CD4-positive, alpha-beta T cell treated with Interleukin-6 at 100 ng/mL for 8 hours (primary cell): ENCODE measurements around the gene CHRNB1.
A peak's percentile ranks its signal among the peaks of the same experiment; 100 is the strongest.

Experiments used
- DNase-seq: peaks from one replicate; pipeline ENCODE4 v3.0.0-alpha.2; 2020; ENCODE audit warnings: mixed read lengths, low spot score

CHRNB1 gene

DNA sequence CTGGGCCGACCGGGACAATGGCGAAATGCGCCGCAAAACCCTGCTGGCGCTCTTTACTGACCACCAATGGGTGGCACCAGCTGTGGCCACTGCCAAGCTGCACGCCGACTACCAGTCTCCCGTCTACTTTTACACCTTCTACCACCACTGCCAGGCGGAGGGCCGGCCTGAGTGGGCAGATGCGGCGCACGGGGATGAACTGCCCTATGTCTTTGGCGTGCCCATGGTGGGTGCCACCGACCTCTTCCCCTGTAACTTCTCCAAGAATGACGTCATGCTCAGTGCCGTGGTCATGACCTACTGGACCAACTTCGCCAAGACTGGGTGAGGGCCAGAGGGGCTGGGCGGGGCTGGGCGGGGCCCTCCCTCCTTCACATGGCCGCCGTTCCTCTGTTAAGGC is 29.1 kb upstream of the CHRNB1 start:
- no peak for DNase-seq

- no peak for DNase-seq
Observed at GRCh38 chr17:7416323-7416722, 28.5 kb upstream of the CHRNB1 start.

- DNase-seq: no peak
Observed at GRCh38 chr17:7417056-7417655, 27.7 kb upstream of the CHRNB1 start.

DNA sequence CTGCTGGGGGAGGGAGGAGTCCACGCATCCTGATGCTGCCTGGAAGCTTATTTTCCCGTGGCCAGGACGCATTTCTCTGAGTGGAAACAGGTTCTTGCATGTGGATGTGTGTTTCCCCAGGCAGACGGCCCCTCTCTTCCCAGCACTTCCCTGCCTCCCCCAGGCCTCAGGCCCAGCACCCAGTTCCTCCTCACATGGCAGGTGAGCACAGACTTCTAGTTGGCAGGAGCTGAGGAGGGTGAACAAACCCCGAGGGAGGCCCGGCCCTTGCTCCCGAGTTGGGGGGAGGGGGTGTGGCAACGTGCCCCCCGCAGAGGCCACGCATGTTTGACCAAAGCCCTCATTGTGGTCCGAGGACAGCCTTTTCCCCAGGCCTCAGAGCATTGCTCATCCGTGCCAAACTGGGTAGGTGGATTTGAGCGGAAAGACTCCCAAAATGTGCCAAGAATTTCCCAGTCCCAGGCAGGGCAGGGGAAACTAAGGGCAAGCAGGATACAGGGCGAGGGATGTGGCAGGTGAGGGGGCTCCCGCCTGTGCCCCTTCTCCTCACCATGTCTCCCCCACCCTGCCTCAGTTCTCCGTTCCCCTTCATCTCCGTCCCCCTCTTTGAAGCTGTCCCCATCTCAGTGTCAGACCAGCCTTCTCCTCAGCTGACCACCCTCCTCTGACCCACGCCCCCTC is 26.2 kb upstream of the CHRNB1 start:
- no peak for DNase-seq

- DNase-seq: no peak
Observed at GRCh38 chr17:7419819-7420610, 24.8 kb upstream of the CHRNB1 start, which contains the start of gene SPEM1. Gene SPEM1, plus strand, starts transcription at chr17:7420324. Its CDS starts 61 bp downstream, at chr17:7420385.

DNA sequence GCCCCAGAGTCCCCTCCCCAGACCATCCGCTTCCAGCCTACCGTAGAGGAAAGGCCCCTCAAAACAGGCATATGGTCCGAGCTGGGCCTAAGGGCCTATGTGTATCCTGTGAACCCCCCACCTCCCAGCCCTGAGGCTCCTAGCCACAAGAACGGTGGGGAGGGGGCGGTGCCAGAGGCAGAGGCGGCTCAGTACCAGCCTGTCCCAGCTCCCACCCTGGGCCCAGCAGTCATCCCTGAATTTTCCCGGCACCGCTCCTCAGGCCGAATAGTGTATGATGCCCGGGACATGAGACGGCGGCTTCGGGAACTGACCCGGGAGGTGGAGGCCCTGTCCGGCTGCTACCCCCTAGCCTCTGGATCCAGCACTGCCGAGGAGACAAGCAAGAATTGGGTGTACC is 23.7 kb upstream of the CHRNB1 start:
- DNase-seq: no peak

DNA sequence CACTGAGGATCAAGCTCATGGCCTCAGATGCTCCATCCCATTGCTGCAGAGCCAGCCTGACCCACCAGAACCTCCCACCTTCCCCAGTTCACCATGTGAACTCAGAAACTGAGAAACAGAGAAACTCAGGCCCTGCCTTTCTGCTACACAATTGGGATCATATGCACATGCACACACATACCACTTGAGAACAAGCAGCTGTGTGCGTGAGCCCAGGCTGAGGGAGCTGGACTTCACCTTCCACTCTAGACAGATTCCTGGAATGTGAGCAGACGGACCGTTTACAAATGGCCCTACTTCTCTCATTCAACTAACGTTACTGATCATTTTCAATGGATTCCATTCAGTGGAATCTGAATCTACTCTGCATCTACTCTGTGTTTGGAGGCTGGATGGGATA is 21.2 kb upstream of the CHRNB1 start:
- no peak for DNase-seq

DNA sequence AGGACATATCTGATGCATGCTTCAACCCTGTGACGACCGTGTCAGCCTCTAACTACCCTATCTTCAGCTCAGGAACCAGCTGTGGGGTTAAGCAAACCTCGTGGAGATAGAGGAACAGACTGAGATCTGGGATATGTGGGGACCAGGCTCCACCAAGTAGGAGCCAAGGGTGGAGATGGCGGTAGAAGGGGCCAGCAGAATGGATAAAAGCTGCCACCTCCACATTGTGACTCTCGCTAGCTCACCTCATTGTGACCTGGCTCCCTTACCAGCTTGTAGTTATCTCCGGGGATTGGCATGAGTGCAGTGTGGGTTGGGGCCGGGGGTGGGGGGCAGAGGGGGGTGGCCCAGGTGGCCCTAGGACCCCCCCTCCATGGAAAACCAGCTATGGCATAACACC is 19.5 kb upstream of the CHRNB1 start, which contains the start of gene SPEM2:
SPEM2 (plus strand) TSS at position 301 of the 400 bp plus-strand sequence; CDS start at position 374, 73 bp downstream.
- no peak for DNase-seq

DNA sequence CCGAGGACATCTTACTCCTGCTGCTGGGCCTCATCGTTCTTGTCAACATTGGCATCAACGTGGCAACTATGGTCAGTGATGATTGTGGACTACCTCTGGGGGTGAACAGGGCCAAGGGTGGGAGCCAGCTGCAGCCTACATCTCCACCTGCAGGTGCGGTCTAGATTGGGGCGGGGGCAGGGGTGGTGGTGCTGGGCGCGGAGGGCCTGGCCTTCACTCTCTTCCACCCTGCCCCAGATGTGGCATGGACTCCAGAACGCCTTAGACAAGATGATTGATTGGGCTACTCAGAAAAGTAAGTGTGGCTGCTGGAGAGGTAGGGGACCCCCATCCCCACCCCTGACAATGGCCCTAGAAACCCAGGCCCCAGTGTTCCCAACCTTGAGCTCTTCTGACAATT is 19.1 kb upstream of the CHRNB1 start:
- DNase-seq: no peak

- DNase-seq: no peak
Observed at GRCh38 chr17:7426203-7426863, 18.5 kb upstream of the CHRNB1 start.

GRCh38 chr17:7426896-7427489 is 17.9 kb upstream of the CHRNB1 start:
- no peak for DNase-seq

DNA sequence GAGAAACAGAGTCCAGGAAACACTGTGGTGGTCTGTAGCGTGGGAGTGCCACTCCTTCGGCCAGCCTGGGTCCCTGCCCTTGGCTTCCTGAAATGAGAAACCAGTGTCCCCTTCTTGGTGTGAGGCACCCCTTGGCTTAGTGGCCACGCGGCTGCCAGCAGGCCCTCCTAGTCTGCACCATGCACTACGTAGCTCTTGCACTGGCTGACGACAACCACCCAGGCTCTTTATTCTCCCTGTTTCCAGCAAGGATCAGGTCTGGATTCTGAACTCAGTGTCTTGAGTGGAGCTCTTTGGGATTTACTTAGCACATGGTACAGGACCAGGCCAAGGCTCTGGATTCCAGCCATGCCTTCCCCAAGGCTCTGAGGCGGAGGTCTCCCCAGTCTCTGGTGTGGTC is 17.3 kb upstream of the CHRNB1 start:
- no peak for DNase-seq

- DNase-seq: no peak
Observed at GRCh38 chr17:7428557-7428956, 16.3 kb upstream of the CHRNB1 start, which contains the start of gene SPEM3. Gene SPEM3, plus strand, starts transcription at chr17:7428857. Its CDS starts 46 bp downstream, at chr17:7428903.

- DNase-seq: no peak
Observed at GRCh38 chr17:7429722-7430121, 15.1 kb upstream of the CHRNB1 start.

GRCh38 chr17:7431231-7431630 is 13.6 kb upstream of the CHRNB1 start:
- DNase-seq: no peak

DNA sequence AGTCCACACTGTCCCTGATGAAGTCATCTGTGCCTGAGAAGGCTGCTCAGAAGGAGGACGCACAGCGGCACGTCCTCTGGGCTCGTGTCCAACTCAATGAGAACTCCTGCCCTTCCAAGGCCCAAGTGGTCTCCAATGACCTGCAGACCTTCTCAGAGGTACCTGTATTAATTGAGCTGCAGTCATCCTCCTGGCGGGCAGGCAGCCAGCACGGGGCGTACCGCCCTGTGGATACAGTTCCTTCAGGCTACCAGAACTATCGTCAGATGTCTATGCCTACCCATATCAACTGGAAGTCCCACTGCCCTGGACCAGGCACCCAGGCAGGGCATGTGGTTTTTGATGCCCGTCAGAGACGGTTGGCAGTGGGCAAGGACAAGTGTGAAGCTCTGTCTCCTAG is 12.6 kb upstream of the CHRNB1 start:
- no peak for DNase-seq

DNA sequence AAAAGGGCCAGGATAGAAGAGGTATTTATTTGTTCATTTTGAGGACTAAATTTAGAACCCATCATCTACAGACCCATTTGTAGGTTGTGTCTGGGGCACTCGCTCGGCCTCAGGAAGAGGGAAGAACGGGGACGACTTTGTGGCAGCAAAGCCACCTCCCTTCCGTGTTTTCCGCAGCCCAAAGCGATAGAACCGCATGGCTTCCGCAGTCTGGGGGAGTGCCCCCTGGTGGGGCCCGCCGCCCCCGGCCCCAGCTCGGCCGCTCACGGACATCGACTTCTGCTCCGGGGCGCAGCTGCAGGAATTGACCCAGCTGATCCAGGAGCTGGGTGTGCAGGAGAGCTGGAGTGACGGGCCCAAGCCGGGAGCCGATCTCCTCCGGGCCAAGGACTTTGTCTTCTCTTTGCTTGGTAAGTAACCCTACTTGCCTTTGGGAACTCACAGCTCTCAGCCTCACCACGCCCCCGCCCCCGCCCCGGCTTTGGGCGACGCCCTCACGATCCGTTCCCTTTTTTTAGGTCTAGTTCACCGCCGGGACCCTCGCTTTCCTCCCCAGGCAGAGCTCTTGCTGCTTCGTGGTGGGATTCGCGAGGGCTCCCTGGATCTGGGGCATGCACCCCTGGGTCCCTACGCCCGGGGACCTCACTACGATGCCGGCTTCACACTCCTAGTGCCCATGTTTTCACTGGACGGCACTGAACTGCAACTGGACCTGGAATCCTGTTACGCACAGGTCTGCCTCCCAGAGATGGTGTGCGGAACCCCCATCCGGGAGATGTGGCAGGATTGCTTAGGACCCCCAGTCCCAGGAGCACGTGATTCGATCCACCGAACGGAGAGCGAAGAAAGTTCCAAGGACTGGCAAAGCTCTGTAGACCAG is 8.9 kb upstream of the CHRNB1 start:
- peak; percentile 50 for DNase-seq

- DNase-seq: peak; percentile 79
Observed at GRCh38 chr17:7436556-7437368, 8.1 kb upstream of the CHRNB1 start.

DNA sequence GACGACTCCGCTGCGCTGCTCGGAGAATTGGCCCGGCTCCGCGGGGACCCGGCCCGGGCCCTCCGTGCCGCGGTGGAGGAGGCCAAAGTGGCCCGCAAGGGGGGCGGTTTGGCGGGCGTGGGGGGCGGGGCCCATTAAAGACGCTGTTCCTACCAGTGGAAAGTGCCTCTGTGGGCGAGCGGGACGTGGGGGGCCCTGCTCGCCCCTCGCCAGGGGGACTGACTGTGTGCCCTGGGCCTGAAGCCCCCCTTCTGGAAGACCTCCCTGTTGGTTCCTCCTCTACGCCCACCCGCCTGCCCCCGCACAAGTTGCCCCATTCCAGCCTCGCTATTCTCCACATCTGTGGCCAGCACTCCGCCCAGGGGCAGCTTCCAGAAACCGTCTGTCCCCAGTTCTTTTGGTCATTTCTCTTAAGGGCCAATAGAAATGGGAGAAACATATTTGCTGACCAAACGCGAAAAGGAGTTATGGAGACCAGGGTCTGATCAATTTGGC is 7.4 kb upstream of the CHRNB1 start:
- no peak for DNase-seq
